Breast epithelium (tissue), 4 donors: ENCODE data around the gene ATP9A. TPM values are rescaled to one million over a fixed set of nuclear protein-coding genes. Genes with fewer than 3 reads are reported as not detected.
A peak's percentile ranks its signal among the peaks of the same experiment; 100 is the strongest.
"Not testable (repeated sequence)": the region's sequence is repeated elsewhere in the genome, so short reads cannot be mapped to it uniquely, and the experiment has no call there.

Experiments used
- DNase-seq, 2 donors: peaks; one replicate each; pipeline ENCODE4 v3.0.0-alpha.2; 2019; ENCODE audit warnings: low spot score in 2 of 2
- H3K27ac ChIP-seq, 2 donors: fragments of 200-600 bp; sonication (generic) in 1 of 2; one replicate each; pipeline ENCODE4 v1.5.1; 2016 to 2019; ENCODE audit warnings: mild to moderate bottlenecking in 1 of 2
- H3K27me3 ChIP-seq, 2 donors: fragments of 200-600 bp; sonication (generic) in 1 of 2; one replicate each; pipeline versions ENCODE4 v1.5.1 to v1.6.0; 2017 to 2019; ENCODE audit warnings: control low read depth in 1 of 2, mild to moderate bottlenecking in 1 of 2
- H3K36me3 ChIP-seq: fragments of 200-600 bp; one replicate; pipeline ENCODE4 v1.5.1; 2019
- H3K4me1 ChIP-seq, 2 donors: fragments of 200-600 bp; sonication (generic); one replicate each; pipeline ENCODE4 v1.5.1; 2016 to 2019; ENCODE audit warnings: control low read depth in 1 of 2
- H3K4me3 ChIP-seq, 3 donors: fragments of 200-600 bp; sonication (generic); 1 replicate in 2 of 3; 2 replicates in 1 of 3; pipeline ENCODE4 v1.5.1; 2016 to 2019; ENCODE audit warnings: mild to moderate bottlenecking in 3 of 3, moderate library complexity in 2 of 3
- H3K9me3 ChIP-seq, 2 donors: fragments of 200-600 bp; sonication (generic) in 1 of 2; one replicate each; pipeline ENCODE4 v1.5.1; 2016 to 2019; ENCODE audit warnings: control low read depth in 1 of 2
- POLR2A ChIP-seq: fragments of 450-650 bp; IDR thresholded peaks from one replicate; pipeline ENCODE4 v1.6.1; 2016; ENCODE audit warnings: antibody characterized with exemption, mild to moderate bottlenecking, moderate library complexity
- POLR2AphosphoS5 ChIP-seq, 3 donors: sonication (generic); formaldehyde crosslinking; IDR thresholded peaks; one replicate each; pipeline ENCODE4 v1.6.1; 2017; ENCODE audit warnings: antibody characterized with exemption in 3 of 3
- intact Hi-C: fragments of 100-400 bp; cut with DNase I; formaldehyde crosslinking; loops from one replicate; pipeline ENCODE4 v1.15.1; 2023; ENCODE audit warnings: low total_unique reads
- total RNA-seq, 3 donors: library from RNA; depleted of rRNA; stranded (reverse); fragments of >200 nt; gene quantifications; one replicate each; pipeline ENCODE4 v1.1.0, GENCODE V29; 2016
- TF ChIP-seq, protein P1 (sequence below), 3 donors: fragments of 450-650 bp; IDR thresholded peaks; one replicate each; pipeline ENCODE4 v1.5.1; 2016 to 2017; ENCODE audit warnings: antibody characterized with exemption in 3 of 3, mild to moderate bottlenecking in 3 of 3, moderate library complexity in 3 of 3

Gene ATP9A
- total RNA-seq, 3 donors from 2014 or later = 41.6 to 98.4 (median 50.8) TPM

DNA sequence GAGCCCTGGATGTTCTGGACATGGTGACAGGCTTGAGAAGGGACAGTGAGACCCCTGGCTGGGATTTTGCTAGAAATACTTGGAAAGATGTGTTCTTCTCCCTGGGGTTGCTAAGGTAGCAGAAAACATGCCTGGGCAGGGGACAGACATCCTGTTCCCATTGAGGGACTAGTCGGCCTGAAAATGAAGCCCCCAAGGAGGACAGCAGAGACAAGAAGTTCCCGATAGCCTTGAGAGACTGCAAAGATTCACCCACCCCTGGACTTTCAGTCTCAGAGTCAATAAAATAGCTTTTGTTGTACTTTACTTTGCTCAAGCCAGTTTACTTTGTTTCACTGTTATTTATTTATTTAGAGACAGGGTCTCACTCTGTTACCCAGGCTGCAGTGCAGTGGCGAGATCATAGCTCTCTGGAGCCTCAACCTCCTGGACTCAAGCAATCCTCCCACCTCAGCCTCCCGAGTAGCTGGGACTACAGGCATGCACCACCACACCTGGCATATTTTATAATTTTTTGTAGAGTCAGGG, 28.4 kb downstream of the ATP9A start:
- no peak for DNase-seq
- no peaks in the 10 kb centered on the region for H3K9me3 ChIP-seq
- no peak overlapping the region for H3K27ac ChIP-seq
- H3K27me3 ChIP-seq = no peaks in the 10 kb centered on the region
- no peak overlapping the region for H3K4me3 ChIP-seq
- TF ChIP-seq POLR2A = no peak
- TF ChIP-seq, protein P1, sequence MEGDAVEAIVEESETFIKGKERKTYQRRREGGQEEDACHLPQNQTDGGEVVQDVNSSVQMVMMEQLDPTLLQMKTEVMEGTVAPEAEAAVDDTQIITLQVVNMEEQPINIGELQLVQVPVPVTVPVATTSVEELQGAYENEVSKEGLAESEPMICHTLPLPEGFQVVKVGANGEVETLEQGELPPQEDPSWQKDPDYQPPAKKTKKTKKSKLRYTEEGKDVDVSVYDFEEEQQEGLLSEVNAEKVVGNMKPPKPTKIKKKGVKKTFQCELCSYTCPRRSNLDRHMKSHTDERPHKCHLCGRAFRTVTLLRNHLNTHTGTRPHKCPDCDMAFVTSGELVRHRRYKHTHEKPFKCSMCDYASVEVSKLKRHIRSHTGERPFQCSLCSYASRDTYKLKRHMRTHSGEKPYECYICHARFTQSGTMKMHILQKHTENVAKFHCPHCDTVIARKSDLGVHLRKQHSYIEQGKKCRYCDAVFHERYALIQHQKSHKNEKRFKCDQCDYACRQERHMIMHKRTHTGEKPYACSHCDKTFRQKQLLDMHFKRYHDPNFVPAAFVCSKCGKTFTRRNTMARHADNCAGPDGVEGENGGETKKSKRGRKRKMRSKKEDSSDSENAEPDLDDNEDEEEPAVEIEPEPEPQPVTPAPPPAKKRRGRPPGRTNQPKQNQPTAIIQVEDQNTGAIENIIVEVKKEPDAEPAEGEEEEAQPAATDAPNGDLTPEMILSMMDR (IDR thresholded peaks at IDR 0.05) = no peak
- no peak for TF ChIP-seq POLR2AphosphoS5 (IDR thresholded peaks at IDR 0.05)
- H3K36me3 ChIP-seq = no peaks in the 10 kb centered on the region
- intact Hi-C loops = no loop called here
- H3K4me1 ChIP-seq = no peaks in the 10 kb centered on the region

DNA sequence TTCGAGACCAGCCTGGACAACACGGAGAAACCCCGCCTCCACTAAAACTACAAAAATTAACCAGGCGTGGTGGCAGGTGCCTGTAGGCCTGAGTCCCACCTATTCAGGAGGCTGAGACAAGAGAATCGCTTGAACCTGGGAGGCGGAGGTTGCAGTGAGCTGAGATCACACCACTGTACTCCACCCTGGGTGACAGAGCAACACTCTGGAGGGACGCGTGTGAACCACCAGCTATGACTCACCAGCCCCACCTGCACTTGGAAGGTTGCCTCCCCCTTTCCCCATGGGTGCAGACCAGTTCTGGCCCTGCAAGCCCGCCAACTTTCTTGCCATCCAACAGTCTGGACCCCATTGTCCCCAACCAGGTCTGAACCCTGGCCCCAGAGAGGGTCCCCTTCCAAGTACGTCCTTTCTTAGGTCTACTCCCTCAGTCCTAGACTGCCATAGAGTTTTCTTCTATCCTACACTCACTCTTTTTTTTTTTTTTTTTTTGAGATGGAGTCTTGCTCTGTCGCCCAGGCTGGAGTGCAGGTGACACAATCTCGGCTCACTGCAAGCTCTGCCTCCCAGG, 29.2 kb downstream of the ATP9A start:
- Histone ChIP-seq H3K4me1 (no peaks in the 10 kb centered on the region), H3K4me3 (no peak overlapping the region), H3K27ac (no peak overlapping the region), H3K9me3 (no peaks in the 10 kb centered on the region), H3K27me3 (no peaks in the 10 kb centered on the region), H3K36me3 (no peaks in the 10 kb centered on the region)
- TF ChIP-seq POLR2A (no peak), POLR2AphosphoS5 (IDR thresholded peaks at IDR 0.05) (no peak)
- TF ChIP-seq, protein P1 (IDR thresholded peaks at IDR 0.05) = no peak
- intact Hi-C loops = no loop called here
- DNase-seq = no peak

DNA sequence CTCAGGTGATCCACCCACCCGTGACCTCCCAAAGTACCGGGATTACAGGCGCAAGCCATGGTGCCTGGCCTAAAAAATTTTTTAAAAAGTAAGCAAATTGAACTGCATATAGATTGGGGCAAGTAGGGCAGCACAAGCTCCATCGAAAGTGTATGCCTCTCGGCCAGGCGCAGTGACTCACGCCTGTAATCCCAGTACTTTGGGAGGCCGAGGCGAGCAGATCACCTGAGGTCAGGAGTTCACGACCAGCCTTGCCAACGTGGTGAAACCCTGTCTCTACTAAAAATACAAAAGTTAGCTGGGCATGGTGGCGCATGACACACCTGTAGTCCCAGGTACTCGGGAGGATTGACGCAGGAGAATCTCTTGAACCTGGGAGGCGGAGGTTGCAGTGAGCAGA, 29.9 kb downstream of the ATP9A start:
- H3K4me1 ChIP-seq, H3K4me3 ChIP-seq, intact Hi-C loops, H3K27me3 ChIP-seq, DNase-seq, H3K27ac ChIP-seq, H3K9me3 ChIP-seq, H3K36me3 ChIP-seq: not testable (repeated sequence)

DNA sequence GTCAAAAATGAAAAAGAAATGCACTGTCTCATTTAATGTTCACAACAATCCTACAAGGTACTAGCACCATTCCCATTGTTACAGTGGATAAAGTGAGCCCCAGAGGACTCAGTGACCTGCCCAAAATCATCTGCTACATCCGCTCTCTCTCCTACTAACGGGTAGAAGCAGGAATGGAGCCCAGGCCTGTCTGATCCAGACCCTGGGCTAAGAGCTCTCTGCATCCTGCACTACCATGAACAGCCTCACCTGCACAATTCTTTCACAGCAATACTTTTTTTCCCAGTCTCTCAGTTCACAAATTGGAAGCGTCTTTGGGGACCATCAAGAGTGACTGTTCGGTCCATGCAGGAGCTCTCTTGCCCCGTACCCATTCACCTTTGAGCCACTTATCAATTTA, 31.2 kb downstream of the ATP9A start:
- H3K36me3 ChIP-seq = no peaks in the 10 kb centered on the region
- no peak overlapping the region for H3K4me3 ChIP-seq
- intact Hi-C loops = no loop called here
- TF ChIP-seq, protein P1 (IDR thresholded peaks at IDR 0.05) = no peak
- no peak for TF ChIP-seq POLR2A
- no peak for TF ChIP-seq POLR2AphosphoS5 (IDR thresholded peaks at IDR 0.05)
- no peak overlapping the region for H3K27ac ChIP-seq
- no peaks in the 10 kb centered on the region for H3K4me1 ChIP-seq
- H3K27me3 ChIP-seq = no peaks in the 10 kb centered on the region
- H3K9me3 ChIP-seq = no peaks in the 10 kb centered on the region
- no peak for DNase-seq

DNA sequence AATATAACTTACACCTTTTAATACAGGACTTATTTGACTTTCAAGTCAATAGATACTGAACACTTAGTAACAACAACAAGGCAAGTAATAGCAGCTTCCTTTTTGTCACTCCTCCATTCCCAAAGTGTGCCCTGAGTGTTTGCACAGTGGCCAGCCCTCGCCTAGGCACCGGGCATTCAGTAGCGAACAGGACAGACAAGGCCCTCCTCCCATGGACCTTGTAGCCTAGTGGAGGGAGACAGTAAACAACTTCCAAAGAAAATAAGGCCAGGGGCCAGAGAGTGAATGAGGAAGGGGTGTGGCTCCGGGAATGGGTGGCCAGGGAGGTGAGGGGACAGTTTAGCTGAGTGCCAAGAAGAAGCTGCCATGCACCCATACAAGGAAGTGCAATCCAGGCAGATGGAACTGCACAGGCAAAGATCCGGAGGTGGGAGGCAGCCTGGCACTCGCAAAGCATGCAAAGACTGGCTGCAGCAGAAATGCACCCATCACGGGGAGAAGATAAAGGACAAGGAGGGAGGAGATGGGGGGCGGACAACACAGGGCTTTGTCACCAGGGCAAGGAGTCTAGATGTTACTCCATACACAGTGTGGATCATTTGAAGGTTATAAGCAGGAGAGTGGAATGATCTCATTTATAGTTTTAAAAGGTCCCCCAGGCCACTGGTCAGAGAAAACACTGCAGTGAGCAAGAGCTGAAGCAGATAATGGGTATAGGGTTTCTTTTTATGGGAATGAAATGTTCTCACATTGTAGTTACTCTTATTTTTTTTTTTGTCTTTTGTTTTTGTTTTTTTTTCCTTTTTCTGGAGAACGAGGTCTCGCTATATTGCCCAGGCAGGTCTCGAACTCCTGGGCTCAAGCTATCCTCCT, 32.2 kb downstream of the ATP9A start:
- Histone ChIP-seq H3K27ac (peak overlapping the region in 1 of 2 donors; percentile 25), H3K4me3 (no peak overlapping the region), H3K27me3 (no peaks in the 10 kb centered on the region), H3K4me1 (no peaks in the 10 kb centered on the region), H3K9me3 (no peaks in the 10 kb centered on the region), H3K36me3 (no peaks in the 10 kb centered on the region)
- no peak for DNase-seq
- TF ChIP-seq POLR2A = no peak
- TF ChIP-seq, protein P1 (IDR thresholded peaks at IDR 0.05) = no peak
- no peak for TF ChIP-seq POLR2AphosphoS5 (IDR thresholded peaks at IDR 0.05)
- intact Hi-C loops = no loop called here
